K562 (cell line): Measurements from ENCODE around the gene TOR3A. TPM values are rescaled to one million over a fixed set of nuclear protein-coding genes. Genes with fewer than 3 reads are reported as not detected.
A peak's percentile ranks its signal among the peaks of the same experiment; 100 is the strongest.

Experiments
- DIDO1 ChIP-seq: fragments of 450-650 bp; IDR thresholded peaks from 2 replicates; pipeline ENCODE4 v1.6.1; 2016; ENCODE audit warnings: low read depth, missing biosample characterization, missing genetic modification characterization
- HNRNPH1 ChIP-seq: fragments of 200-400 bp; formaldehyde crosslinking; optimal IDR thresholded peaks from 2 replicates; pipeline ENCODE3; 2017; ENCODE audit warnings: low read depth, mild to moderate bottlenecking, low read length, moderate library complexity
- HOXB6 ChIP-seq: fragments of 250-450 bp; sonication (Bioruptor Pico); IDR thresholded peaks from 2 replicates; pipeline ENCODE4 v1.5.1; 2022; ENCODE audit warnings: mild to moderate bottlenecking, borderline replicate concordance
- KDM2B ChIP-seq: fragments of 250-450 bp; sonication (Bioruptor Pico); IDR thresholded peaks from 2 replicates; pipeline ENCODE4 v1.8.0; 2021; ENCODE audit warnings: mild to moderate bottlenecking, moderate library complexity
- LEF1 ChIP-seq: fragments of 450-650 bp; IDR thresholded peaks from 2 replicates; pipeline ENCODE4 v1.6.1; 2016; ENCODE audit warnings: mild to moderate bottlenecking
- NFIC ChIP-seq: fragments of 450-650 bp; IDR thresholded peaks from 2 replicates; pipeline ENCODE4 v1.6.1; 2017; ENCODE audit warnings: mild to moderate bottlenecking, inconsistent platforms
- POLR2AphosphoS5 ChIP-seq: IDR thresholded peaks from 2 replicates; pipeline ENCODE4 v1.6.1; 2011; ENCODE audit warnings: mild to moderate bottlenecking, low read depth, low read length, moderate library complexity; ENCODE audit not compliant: control insufficient read depth, insufficient read depth
- RCOR1 ChIP-seq, 2 experiments: IDR thresholded peaks; 2 replicates each; pipeline ENCODE4 v1.6.1; 2012; ENCODE audit warnings: low read depth in 2 of 2, low read length in 2 of 2, borderline replicate concordance in 1 of 2, improper control_type of control experiment in 1 of 2
- SAFB ChIP-seq: fragments of 200-400 bp; formaldehyde crosslinking; IDR thresholded peaks from 2 replicates; pipeline ENCODE4 v1.6.1; 2017; ENCODE audit warnings: low read depth, low read length, borderline replicate concordance
- WHSC1 ChIP-seq: IDR thresholded peaks from one replicate; pipeline ENCODE4 v1.6.1; 2012; ENCODE audit warnings: low read length, control low read depth, inconsistent platforms
- ZBTB1 ChIP-seq: sonication (generic); formaldehyde crosslinking; IDR thresholded peaks from 2 replicates; pipeline ENCODE4 v1.8.1; 2023; ENCODE audit warnings: missing genetic modification reagents, low read depth, mild to moderate bottlenecking, borderline replicate concordance
- ZBTB43 ChIP-seq: sonication (generic); formaldehyde crosslinking; IDR thresholded peaks from 2 replicates; pipeline ENCODE4 v1.8.0; 2023; ENCODE audit warnings: mild to moderate bottlenecking, missing genetic modification reagents
- ZNF3 ChIP-seq: fragments of 250-450 bp; sonication (Bioruptor Pico); IDR thresholded peaks from 2 replicates; pipeline ENCODE4 v1.5.0; 2021; ENCODE audit warnings: mild to moderate bottlenecking, moderate library complexity
- ZNF511 ChIP-seq: sonication (generic); formaldehyde crosslinking; IDR thresholded peaks from 2 replicates; pipeline ENCODE4 v1.8.0; 2022; ENCODE audit warnings: mild to moderate bottlenecking, missing genetic modification reagents
- polyA plus RNA-seq, 8 experiments: library from polyadenylated mRNA; depleted of rRNA in 4 of 8; stranded (reverse) in 5 of 8; unstranded in 3 of 8; fragments of >200 nt; fragmentation: Nextera tagmentation in 2 of 8; fragmentation: Illumina TruSeq in 1 of 8; extraction: Ambion mirVana in 2 of 8; extraction: Trizol in 1 of 8; gene quantifications; 2 replicates each; pipeline versions ENCODE4 v1.2.1 to v1.2.3, GENCODE V29; 2011 to 2014; ENCODE audit warnings: inconsistent platforms in 1 of 8, missing spikeins in 1 of 8
- total RNA-seq, 7 experiments: library from RNA; depleted of rRNA in 6 of 7; stranded (reverse); fragments of >200 nt in 6 of 7; fragmentation: Illumina TruSeq in 2 of 7; extraction: Trizol in 2 of 7; gene quantifications; 2 replicates each; pipeline versions ENCODE4 v1.2.1 to v1.2.3, GENCODE V29; 2011 to 2021; ENCODE audit warnings: low replicate concordance in 1 of 7
- TF ChIP-seq, protein P1 (sequence below): fragments of 450-650 bp; IDR thresholded peaks from 2 replicates; pipeline ENCODE4 v1.6.1; 2016; ENCODE audit warnings: low read depth

Gene TOR3A
- total and polyA plus RNA-seq, 9 of the 15 experiments (the other 6 are each of a cell fraction or from before 2014, with no cell fraction given) = 7.9 to 94.5 (median 39.7) TPM

GRCh38 chr1:179046808-179047635, 34.8 kb upstream of the TOR3A start (continued):
- TF ChIP-seq, protein P1, sequence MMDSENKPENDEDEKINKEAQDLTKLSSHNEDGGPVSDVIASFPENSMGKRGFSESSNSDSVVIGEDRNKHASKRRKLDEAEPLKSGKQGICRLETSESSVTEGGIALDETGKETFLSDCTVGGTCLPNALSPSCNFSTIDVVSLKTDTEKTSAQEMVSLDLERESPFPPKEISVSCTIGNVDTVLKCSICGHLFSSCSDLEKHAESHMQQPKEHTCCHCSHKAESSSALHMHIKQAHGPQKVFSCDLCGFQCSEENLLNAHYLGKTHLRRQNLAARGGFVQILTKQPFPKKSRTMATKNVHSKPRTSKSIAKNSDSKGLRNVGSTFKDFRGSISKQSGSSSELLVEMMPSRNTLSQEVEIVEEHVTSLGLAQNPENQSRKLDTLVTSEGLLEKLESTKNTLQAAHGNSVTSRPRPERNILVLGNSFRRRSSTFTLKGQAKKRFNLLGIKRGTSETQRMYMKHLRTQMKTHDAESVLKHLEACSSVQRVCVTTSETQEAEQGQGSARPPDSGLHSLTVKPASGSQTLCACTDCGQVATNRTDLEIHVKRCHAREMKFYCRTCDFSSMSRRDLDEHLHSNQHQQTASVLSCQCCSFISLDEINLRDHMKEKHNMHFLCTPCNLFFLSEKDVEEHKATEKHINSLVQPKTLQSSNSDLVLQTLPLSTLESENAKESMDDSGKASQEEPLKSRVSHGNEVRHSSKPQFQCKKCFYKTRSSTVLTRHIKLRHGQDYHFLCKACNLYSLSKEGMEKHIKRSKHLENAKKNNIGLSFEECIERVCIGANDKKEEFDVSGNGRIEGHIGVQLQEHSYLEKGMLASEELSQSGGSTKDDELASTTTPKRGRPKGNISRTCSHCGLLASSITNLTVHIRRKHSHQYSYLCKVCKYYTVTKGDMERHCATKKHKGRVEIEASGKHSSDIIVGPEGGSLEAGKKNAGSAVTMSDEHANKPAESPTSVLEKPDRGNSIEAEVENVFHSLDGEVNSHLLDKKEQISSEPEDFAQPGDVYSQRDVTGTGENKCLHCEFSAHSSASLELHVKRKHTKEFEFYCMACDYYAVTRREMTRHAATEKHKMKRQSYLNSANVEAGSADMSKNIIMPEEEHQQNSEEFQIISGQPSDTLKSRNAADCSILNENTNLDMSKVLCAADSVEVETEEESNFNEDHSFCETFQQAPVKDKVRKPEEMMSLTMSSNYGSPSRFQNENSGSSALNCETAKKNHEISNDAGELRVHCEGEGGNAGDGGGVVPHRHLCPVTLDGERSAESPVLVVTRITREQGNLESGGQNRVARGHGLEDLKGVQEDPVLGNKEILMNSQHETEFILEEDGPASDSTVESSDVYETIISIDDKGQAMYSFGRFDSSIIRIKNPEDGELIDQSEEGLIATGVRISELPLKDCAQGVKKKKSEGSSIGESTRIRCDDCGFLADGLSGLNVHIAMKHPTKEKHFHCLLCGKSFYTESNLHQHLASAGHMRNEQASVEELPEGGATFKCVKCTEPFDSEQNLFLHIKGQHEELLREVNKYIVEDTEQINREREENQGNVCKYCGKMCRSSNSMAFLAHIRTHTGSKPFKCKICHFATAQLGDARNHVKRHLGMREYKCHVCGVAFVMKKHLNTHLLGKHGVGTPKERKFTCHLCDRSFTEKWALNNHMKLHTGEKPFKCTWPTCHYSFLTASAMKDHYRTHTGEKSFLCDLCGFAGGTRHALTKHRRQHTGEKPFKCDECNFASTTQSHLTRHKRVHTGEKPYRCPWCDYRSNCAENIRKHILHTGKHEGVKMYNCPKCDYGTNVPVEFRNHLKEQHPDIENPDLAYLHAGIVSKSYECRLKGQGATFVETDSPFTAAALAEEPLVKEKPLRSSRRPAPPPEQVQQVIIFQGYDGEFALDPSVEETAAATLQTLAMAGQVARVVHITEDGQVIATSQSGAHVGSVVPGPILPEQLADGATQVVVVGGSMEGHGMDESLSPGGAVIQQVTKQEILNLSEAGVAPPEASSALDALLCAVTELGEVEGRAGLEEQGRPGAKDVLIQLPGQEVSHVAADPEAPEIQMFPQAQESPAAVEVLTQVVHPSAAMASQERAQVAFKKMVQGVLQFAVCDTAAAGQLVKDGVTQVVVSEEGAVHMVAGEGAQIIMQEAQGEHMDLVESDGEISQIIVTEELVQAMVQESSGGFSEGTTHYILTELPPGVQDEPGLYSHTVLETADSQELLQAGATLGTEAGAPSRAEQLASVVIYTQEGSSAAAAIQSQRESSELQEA = peak; percentile 63; the same call in 1 of the 2 replicates
- TF ChIP-seq LEF1 (peak; percentile 99), ZNF511 (CRISPR knock-in tag) (no peak; the same call in 1 of the 2 replicates), DIDO1 (tag) (no peak), ZBTB1 (CRISPR knock-in tag) (no peak), KDM2B (CRISPR knock-in tag) (no peak), WHSC1 (no peak), SAFB (no peak), NFIC (peak; percentile 99), RCOR1 (IDR thresholded peaks at IDR 0.05; ENCODE audit: borderline replicate concordance in 1 of 2, low read depth in 2 of 2, low read length in 2 of 2) (peak; percentile 97 to 98), ZNF3 (CRISPR knock-in tag) (no peak), POLR2AphosphoS5 (peak; percentile 100), ZBTB43 (CRISPR knock-in tag) (0 out of 2 replicates have a peak, but pooled peaks have one; percentile 18), HOXB6 (CRISPR knock-in tag) (0 out of 2 replicates have a peak, but pooled peaks have one; percentile 18), HNRNPH1 (no peak)
